Fibroblast of lung (primary cell): ENCODE measurements around the gene STIM1. TPM values are rescaled to one million over a fixed set of nuclear protein-coding genes. Genes with fewer than 3 reads are reported as not detected.

Experiments
- DNase-seq, 2 donors: peaks; one replicate each; pipeline versions ENCODE4 v3.0.0 to v3.0.0-alpha.2; 2010; ENCODE audit warnings: low read depth in 2 of 2
- H2AFZ ChIP-seq: 2 replicates; pipeline ENCODE4 v1.5.1; 2012; ENCODE audit warnings: low read length, control low read depth, inconsistent platforms
- H3K27ac ChIP-seq: 2 replicates; pipeline ENCODE4 v1.5.1; 2011; ENCODE audit warnings: low read length, control low read depth; ENCODE audit not compliant: insufficient read depth
- H3K27me3 ChIP-seq: 2 replicates; pipeline ENCODE4 v1.5.1; 2011; ENCODE audit warnings: mild to moderate bottlenecking, low read length; ENCODE audit not compliant: control insufficient read depth, insufficient read depth
- H3K36me3 ChIP-seq: 2 replicates; pipeline ENCODE4 v1.5.1; 2011; ENCODE audit warnings: low read length; ENCODE audit not compliant: control insufficient read depth, insufficient read depth
- H3K4me1 ChIP-seq: 2 replicates; pipeline ENCODE4 v1.5.1; 2011; ENCODE audit warnings: low read length; ENCODE audit not compliant: control insufficient read depth, insufficient read depth; ENCODE audit errors: extremely low read depth
- H3K4me2 ChIP-seq: 2 replicates; pipeline ENCODE4 v1.5.1; 2011; ENCODE audit warnings: low read length, control low read depth; ENCODE audit not compliant: insufficient read depth; ENCODE audit errors: extremely low read depth
- H3K4me3 ChIP-seq, 4 experiments: fragments of 200-600 bp in 1 of 4; sonication (generic) in 1 of 4; replicated peaks in 1 of 4; 2 replicates each; pipeline ENCODE4 v1.5.1; 2011 to 2016; ENCODE audit warnings: low read length in 4 of 4, low read depth in 3 of 4, mild to moderate bottlenecking in 3 of 4, control low read depth in 2 of 4, inconsistent platforms in 1 of 4, mixed read lengths in 1 of 4; ENCODE audit not compliant: insufficient read depth in 1 of 4; ENCODE audit errors: control extremely low read depth in 1 of 4
- H3K79me2 ChIP-seq: 2 replicates; pipeline ENCODE4 v1.5.1; 2012; ENCODE audit warnings: mild to moderate bottlenecking, low read length, inconsistent platforms; ENCODE audit not compliant: control insufficient read depth, insufficient read depth
- H3K9ac ChIP-seq: 2 replicates; pipeline ENCODE4 v1.5.1; 2011; ENCODE audit warnings: mild to moderate bottlenecking, low read length, control low read depth; ENCODE audit not compliant: insufficient read depth
- H3K9me3 ChIP-seq: 2 replicates; pipeline ENCODE4 v1.5.1; 2012; ENCODE audit warnings: low read depth, low read length; ENCODE audit not compliant: control insufficient read depth, insufficient read depth
- H4K20me1 ChIP-seq: 2 replicates; pipeline ENCODE4 v1.5.1; 2011; ENCODE audit warnings: low read length; ENCODE audit not compliant: control insufficient read depth, insufficient read depth; ENCODE audit errors: extremely low read depth
- CTCF ChIP-seq, 2 donors: IDR thresholded peaks in 1 of 2; conservative IDR thresholded peaks in 1 of 2; 1 replicate in 1 of 2; 2 replicates in 1 of 2; pipeline ENCODE4 v1.5.1; 2011 to 2012; ENCODE audit warnings: low read length in 2 of 2, control low read depth in 1 of 2, inconsistent platforms in 1 of 2, low read depth in 1 of 2, mild to moderate bottlenecking in 1 of 2
- EZH2 ChIP-seq: IDR thresholded peaks from 2 replicates; pipeline ENCODE4 v1.5.1; 2012; ENCODE audit warnings: low read length, control low read depth, mild to moderate bottlenecking; ENCODE audit errors: missing control alignments
- polyA plus RNA-seq, 2 donors: library from polyadenylated mRNA; depleted of rRNA in 1 of 2; stranded (reverse) in 1 of 2; unstranded in 1 of 2; fragments of >200 nt; gene quantifications; 2 replicates each; pipeline ENCODE4 v1.2.1, GENCODE V29; 2011 to 2012; ENCODE audit warnings: missing spikeins in 1 of 2
- total RNA-seq: library from RNA; depleted of rRNA; stranded (reverse); fragments of >200 nt; gene quantifications from 2 replicates; pipeline ENCODE4 v1.2.1, GENCODE V29; 2014

Gene STIM1
- total and polyA plus RNA-seq, 2 donors (not counting 1 experiment from before 2014, with no cell fraction given), result 38.1 to 44.6 TPM

GRCh38 chr11:3954448-3955298, 99.2 kb downstream of the STIM1 start:
- peaks cover 7% of the 10 kb centered on the region for H3K4me1 ChIP-seq
- peak in 1 of 2 donors; percentile 76 for DNase-seq
- no peaks in the 10 kb centered on the region for H3K27me3 ChIP-seq
- no peak overlapping the region for H3K27ac ChIP-seq
- no peaks in the 10 kb centered on the region for H3K79me2 ChIP-seq
- no peaks in the 10 kb centered on the region for H4K20me1 ChIP-seq
- no peak overlapping the region for H3K4me2 ChIP-seq
- H3K4me3 ChIP-seq, result no peak overlapping the region
- no peaks in the 10 kb centered on the region for H3K9me3 ChIP-seq
- no peak overlapping the region for H2AFZ ChIP-seq
- H3K36me3 ChIP-seq, result no peaks in the 10 kb centered on the region
- no peak overlapping the region for H3K9ac ChIP-seq
- no peak for TF ChIP-seq CTCF (conservative IDR thresholded peaks at IDR 0.05 in 1 of 2, IDR thresholded peaks at IDR 0.05 in 1 of 2; ENCODE audit: low read depth in 1 of 2, low read length in 2 of 2)
- no peak for TF ChIP-seq EZH2

DNA sequence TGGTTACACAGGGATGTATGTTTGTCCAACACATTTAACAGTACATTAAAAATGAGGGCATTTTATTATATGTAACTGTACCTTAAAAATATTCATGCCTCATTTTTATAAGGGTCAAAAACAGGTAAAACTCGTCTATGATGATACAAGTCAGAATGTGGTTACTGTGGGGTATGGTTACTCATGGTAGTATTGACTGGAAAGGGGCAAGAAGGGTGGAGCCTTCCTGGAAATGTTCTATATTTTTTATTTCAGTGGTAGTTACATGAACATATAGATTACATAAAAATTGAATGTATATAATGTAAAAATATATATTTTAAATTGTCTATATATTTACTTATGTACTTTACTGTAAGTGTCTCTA, 99.8 kb downstream of the STIM1 start:
- Histone ChIP-seq H3K9ac (no peak overlapping the region), H3K4me1 (peaks cover 7% of the 10 kb centered on the region), H3K4me3 (no peak overlapping the region), H3K27ac (no peak overlapping the region), H3K27me3 (no peaks in the 10 kb centered on the region), H3K79me2 (no peaks in the 10 kb centered on the region), H3K36me3 (no peaks in the 10 kb centered on the region), H3K4me2 (no peak overlapping the region), H4K20me1 (no peaks in the 10 kb centered on the region), H3K9me3 (no peaks in the 10 kb centered on the region), H2AFZ (no peak overlapping the region)
- DNase-seq, result no peak
- TF ChIP-seq CTCF (conservative IDR thresholded peaks at IDR 0.05 in 1 of 2, IDR thresholded peaks at IDR 0.05 in 1 of 2; ENCODE audit: low read depth in 1 of 2, low read length in 2 of 2) (no peak), EZH2 (no peak)

- Histone ChIP-seq H3K9me3 (no peaks in the 10 kb centered on the region), H3K79me2 (no peaks in the 10 kb centered on the region)
Measured at GRCh38 chr11:3956038-3956437, 100.6 kb downstream of the STIM1 start.

More at GRCh38 chr11:3956038-3956437, 100.6 kb downstream of the STIM1 start:
- TF ChIP-seq EZH2 (no peak), CTCF (conservative IDR thresholded peaks at IDR 0.05 in 1 of 2, IDR thresholded peaks at IDR 0.05 in 1 of 2; ENCODE audit: low read depth in 1 of 2, low read length in 2 of 2) (no peak)
- H2AFZ ChIP-seq, result no peak overlapping the region
- no peak overlapping the region for H3K9ac ChIP-seq
- no peaks in the 10 kb centered on the region for H3K36me3 ChIP-seq
- no peak overlapping the region for H3K4me2 ChIP-seq
- peaks cover 7% of the 10 kb centered on the region for H3K4me1 ChIP-seq
- H3K27me3 ChIP-seq, result no peaks in the 10 kb centered on the region
- no peak overlapping the region for H3K27ac ChIP-seq
- DNase-seq, result no peak
- H4K20me1 ChIP-seq, result no peaks in the 10 kb centered on the region
- no peak overlapping the region for H3K4me3 ChIP-seq
